HG03432 (cell line): ENCODE data around the gene ACY1.

ENCODE experiments used
- ATAC-seq: cut with Tn5 transposase; IDR thresholded peaks from one replicate; pipeline ENCODE4 v1.9.1; 2021; ENCODE audit warnings: mild to moderate bottlenecking, moderate library complexity; ENCODE audit not compliant: unreplicated experiment

ACY1 gene

GRCh38 chr3:51945926-51946705, 37.2 kb upstream of the ACY1 start:
- ATAC-seq, result no peak

DNA sequence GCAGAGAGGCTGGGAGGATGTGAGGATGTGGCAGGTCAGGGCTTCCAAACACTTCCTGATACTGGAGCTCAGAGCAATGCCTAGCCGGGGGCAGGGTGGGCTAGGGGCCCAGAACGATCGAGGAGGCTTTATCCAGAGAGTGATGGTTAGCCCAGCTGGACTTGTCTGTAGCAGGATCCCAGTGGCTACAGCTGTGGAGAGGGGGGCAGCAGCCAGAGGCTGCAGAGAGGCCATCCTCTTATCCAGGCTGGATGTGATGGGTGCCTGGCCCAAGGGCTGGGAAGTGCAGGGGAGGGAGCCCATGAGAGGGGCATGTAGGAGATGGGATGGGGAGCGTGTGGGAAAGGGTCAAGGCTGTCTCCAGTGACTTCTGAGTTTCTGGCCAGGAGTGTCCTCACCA, 36.5 kb upstream of the ACY1 start:
- ATAC-seq, result no peak

- no peak for ATAC-seq
These were observed 36.0 kb upstream of the ACY1 start for GRCh38 chr3:51947215-51947900.

GRCh38 chr3:51948016-51948580, 35.2 kb upstream of the ACY1 start:
- no peak for ATAC-seq

- no peak for ATAC-seq
These were observed 34.2 kb upstream of the ACY1 start for GRCh38 chr3:51949121-51949520.

DNA sequence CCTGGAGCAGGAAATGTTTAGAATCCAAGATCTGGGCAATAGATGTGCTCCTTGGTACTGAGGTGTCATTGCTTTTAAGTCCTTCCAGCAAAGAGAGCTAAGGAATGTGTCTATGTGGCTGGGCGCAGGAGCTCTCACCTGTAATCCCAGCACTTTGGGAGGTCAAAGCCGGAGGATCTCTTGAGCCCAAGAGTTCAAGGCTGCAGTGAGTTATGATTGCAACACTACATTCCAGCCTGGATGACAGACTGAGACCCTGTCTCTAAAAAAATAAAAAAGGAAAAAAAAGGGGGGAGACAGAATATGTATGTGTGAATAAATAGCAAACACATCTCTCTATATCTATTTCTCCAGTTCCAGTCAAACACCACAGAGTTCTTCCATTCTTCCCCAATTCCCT, 32.4 kb upstream of the ACY1 start:
- no peak for ATAC-seq

DNA sequence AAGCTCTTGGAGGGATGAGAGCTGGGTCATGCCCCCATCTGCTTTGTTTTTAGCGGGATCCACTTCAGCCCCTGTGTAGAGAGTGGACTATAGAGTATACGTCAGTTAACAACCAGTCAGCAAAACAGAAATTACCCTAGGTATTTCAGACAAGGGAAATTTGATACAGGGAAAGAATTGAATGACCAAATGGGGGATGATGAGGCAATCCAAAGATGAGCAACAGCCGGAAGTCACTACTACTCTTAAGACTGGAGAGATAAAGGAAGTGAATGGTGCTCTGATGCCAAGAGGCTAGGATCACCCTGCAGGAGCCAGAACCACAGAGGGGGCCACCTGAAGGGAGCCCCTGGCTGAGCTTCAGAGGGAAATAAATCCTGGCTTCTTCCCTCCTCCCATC, 29.9 kb upstream of the ACY1 start:
- ATAC-seq, result no peak

- no peak for ATAC-seq
These were observed 29.2 kb upstream of the ACY1 start for GRCh38 chr3:51954105-51954504.

DNA sequence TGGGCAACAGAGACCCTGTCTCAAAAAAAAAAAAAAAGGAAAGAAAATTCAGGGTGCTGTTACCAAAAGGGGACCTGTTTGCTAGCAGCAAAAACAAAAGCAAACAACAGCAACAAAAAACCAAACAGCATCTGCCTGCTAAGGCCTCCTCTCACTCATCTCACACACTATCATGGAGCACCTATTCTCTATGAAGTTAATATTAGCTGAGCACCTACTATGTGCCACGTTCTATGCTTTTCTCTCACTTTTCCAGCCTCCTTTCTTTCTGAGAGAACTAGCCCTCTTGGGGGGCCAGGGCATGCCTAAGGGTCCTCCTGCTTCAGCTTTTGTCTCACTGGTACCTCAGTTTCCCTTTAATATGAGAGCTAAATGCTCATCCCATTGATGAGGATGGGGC, 28.6 kb upstream of the ACY1 start:
- ATAC-seq, result no peak

DNA sequence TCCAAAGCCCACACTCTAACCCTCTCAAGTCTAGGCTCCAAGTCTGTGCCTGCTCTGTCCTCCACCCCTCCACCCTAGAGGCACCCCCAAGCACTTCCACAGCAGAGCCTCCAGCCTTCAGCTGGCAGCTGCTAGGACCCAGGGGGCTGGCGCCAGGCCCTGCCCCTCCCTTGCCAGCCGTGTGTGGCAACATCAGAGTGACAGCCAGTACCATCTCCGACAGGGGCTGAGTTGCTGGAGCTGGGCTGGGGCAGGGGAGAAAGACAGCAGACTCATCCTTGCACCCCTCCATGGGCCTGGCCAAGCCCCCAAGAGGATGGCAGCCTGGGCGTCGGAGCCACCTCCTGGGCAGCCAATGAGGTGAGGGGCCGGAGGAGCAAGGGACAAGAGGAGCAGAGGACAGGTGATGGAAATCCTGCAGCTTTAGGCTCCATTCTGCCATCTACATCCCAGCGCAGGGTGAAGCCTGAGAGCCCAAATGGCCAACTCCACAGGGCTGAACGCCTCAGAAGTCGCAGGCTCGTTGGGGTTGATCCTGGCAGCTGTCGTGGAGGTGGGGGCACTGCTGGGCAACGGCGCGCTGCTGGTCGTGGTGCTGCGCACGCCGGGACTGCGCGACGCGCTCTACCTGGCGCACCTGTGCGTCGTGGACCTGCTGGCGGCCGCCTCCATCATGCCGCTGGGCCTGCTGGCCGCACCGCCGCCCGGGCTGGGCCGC, 28.0 kb upstream of the ACY1 start, which contains the start of gene GPR62:
GPR62 (plus strand) TSS at position 207 of the 718 bp plus-strand sequence; CDS start at position 479, 272 bp downstream.
- ATAC-seq, result no peak

- no peak for ATAC-seq
These were observed 27.2 kb upstream of the ACY1 start for GRCh38 chr3:51955893-51956770.

DNA sequence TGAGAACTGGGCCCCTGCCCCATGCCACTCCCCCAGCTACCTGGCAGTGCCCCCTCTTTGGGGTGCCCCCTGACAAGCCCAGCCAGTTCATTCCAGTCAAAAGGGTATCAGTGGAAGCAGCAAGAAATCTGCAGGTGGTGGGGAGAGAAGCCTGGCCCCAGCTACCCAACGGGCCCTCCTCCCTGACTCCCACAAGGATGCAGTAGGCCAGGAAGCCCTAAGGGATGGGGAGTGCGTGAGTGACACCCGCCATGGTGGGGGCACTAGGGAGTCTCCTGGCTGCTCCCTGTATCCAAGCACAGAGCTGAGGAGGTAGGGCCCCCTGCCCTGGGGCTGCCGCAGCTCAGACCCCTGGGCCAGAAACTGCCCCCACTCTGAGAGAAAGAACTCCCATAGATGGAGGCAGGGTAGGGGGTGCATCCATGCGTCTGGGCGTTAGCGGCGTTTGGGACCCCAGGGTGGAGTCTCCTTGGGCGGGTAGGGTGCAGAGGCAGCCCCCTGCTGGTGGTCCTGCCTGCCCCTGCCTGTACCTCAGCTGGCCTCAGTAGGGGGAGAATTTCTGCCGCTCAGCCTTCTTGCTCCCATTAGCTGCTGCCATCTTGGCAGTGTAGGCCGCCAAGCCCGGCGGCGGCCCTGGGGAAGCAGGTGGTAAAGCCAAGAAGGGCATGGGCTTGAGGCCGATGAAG, 25.7 kb upstream of the ACY1 start:
- ATAC-seq, result no peak

GRCh38 chr3:51958603-51959521, 24.5 kb upstream of the ACY1 start:
- no peak for ATAC-seq

DNA sequence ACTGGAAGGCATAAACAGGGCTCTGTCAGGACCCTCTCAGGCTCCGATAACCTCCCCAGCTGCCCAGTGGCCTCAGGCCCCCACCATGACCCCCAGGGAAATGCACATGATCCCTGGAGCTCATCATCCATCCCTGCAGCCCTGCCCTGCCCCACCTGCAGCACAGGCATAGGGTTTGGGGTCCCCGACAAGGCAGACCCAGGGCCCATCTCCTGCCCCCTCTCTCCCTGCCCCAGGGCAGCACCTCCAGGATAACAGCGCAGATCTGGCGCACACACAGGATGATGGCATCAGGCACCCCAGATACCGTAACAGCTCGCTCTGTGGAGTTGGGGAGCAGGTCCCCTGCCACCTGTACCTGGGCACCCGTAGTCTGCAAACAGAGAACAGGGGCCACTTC, 23.7 kb upstream of the ACY1 start:
- no peak for ATAC-seq

GRCh38 chr3:51960386-51960785, 22.9 kb upstream of the ACY1 start:
- no peak for ATAC-seq

DNA sequence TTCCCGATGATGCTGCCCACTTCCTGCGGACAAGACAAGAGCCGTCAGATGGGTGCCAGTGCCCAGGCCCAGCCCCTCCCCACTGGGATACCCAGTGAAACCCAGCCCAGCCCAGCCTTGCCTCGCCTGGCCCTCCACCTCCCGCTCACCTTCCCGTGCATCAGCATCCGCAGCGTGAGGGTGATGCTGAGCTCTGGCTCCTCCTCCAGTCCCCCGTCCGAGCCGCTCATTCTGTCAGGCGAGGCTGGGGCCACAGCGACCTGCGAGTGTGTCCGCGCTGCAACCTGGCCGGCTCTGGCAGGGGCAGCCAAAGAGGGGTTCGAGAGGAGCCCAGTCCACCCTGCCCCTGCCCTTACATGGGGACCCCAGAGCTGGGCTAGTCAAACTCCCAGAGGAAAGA, 22.3 kb upstream of the ACY1 start:
- no peak for ATAC-seq

DNA sequence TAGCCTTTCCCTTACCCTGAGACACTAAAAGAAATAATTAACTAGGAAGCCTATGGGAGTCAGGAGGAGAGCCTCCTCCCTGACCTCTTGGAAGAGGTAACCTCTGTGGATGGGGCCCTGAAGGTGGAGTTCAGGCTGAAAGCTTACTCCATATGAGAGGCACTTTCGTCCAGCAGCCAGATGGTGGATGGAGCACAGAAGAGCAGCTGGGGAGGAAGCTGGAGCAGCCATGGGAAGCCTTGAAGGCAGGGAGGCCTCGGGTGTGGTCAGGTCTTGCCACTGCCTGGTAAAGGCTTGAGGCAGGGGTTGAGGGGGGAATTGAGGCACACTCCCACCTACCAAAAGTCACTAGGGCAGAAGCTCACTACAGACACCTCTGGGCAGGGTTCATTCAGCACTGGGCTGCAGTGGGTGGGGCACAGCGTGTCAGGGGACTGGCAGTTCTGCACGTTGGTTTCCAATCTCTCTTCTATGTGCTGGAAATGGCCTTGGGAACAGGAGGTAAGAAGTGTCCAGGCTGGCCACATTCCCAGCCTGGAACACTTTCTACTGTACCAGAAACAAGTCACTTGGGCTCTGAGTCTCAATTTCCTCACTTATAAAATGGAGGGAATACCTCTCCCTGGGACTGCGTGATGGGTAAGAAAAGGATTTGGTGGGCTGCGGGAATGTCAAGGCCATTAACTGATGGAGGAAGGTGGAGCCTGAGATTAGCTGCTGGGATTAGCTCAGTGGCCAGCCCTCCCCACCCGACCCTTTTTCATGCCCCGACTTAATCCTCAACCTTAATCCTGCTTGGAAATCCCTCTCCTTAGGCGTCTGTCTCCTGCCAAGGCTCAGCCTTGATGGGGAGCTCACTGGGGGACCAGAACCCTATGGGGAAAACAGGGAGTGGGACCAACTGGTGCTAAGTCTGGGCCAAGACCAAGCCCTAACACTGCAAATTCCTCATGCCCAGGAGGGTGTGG, 21.4 kb upstream of the ACY1 start:
- no peak for ATAC-seq
